GM12878 (cell line): ENCODE results near the gene LKAAEAR1. TPM values are rescaled to one million over a fixed set of nuclear protein-coding genes. Genes with fewer than 3 reads are reported as not detected.

Source experiments
- ATAC-seq: fragments of 200-7000 bp; cut with Tn5 transposase; 3 replicates; pipeline ENCODE4 v1.9.1; 2020; ENCODE audit warnings: mild to moderate bottlenecking, moderate library complexity
- BruUV-seq: library from RNA; stranded (reverse); fragments of 400-500 nt; replicated peaks from 2 replicates; lab custom pipeline; 2021; lab: Mats Ljungman, UMichigan
- CTCF ChIA-PET: fragments of 300-600 bp; sonication (Branson Sonifier 250); formaldehyde crosslinking; extraction: SDS; loops from one replicate; lab custom pipeline; 2021; ENCODE audit warnings: inconsistent platforms; lab: Yijun Ruan, JAX
- POLR2A ChIA-PET: fragments of 350-600 bp; formaldehyde crosslinking; extraction: SDS; loops from one replicate; lab custom pipeline; 2021; ENCODE audit warnings: inconsistent platforms; lab: Charles Lee
- RAD21 ChIA-PET: fragments of 300-600 bp; sonication (Branson Sonifier 250); formaldehyde crosslinking; loops from one replicate; lab custom pipeline; 2023; ENCODE audit warnings: antibody characterized with exemption; ENCODE audit not compliant: unreplicated experiment; lab: Charles Lee
- SMC1A ChIA-PET: fragments of 300-600 bp; sonication (Branson Sonifier 250); formaldehyde crosslinking; loops from one replicate; lab custom pipeline; 2023; ENCODE audit not compliant: unreplicated experiment, uncharacterized antibody; lab: Charles Lee
- DNase-seq: peaks from one replicate; pipeline ENCODE4 v3.0.0-alpha.2; 2011; ENCODE audit warnings: low read depth, low spot score
- FAIRE-seq: peaks from 3 replicates; lab custom pipeline; 2011; peaks lifted over from hg19 to GRCh38; lab: Jason Lieb, UNC
- H2AFZ ChIP-seq: 2 replicates; pipeline ENCODE4 v1.6.0; 2011; ENCODE audit warnings: low read depth, low read length, control low read depth; ENCODE audit not compliant: control insufficient read depth
- H3K27ac ChIP-seq: 2 replicates; pipeline ENCODE4 v1.5.1; 2011; ENCODE audit warnings: control low read depth; ENCODE audit not compliant: control insufficient read depth, insufficient read depth
- H3K27me3 ChIP-seq, 2 experiments: replicated peaks in 1 of 2; 2 replicates each; pipeline versions ENCODE4 v1.6.0 to v1.6.1; 2011; ENCODE audit warnings: low read length in 1 of 2; ENCODE audit not compliant: control insufficient read depth in 2 of 2, insufficient read depth in 2 of 2
- H3K36me3 ChIP-seq, 2 experiments: 2 replicates each; pipeline ENCODE4 v1.5.1; 2011; ENCODE audit warnings: low read length in 1 of 2; ENCODE audit not compliant: control insufficient read depth in 2 of 2, insufficient read depth in 2 of 2
- H3K4me1 ChIP-seq: 2 replicates; pipeline ENCODE4 v1.6.1; 2011; ENCODE audit warnings: mild to moderate bottlenecking, low read length, moderate library complexity, mixed read lengths; ENCODE audit not compliant: control insufficient read depth, insufficient read depth
- H3K4me2 ChIP-seq: 2 replicates; pipeline ENCODE4 v1.6.0; 2011; ENCODE audit warnings: control low read depth; ENCODE audit not compliant: control insufficient read depth, insufficient read depth
- H3K4me3 ChIP-seq: fragments of 200-600 bp; sonication (generic); 2 replicates; pipeline ENCODE4 v1.5.1; 2016
- H3K79me2 ChIP-seq: 2 replicates; pipeline ENCODE4 v1.6.0; 2011; ENCODE audit warnings: low read length; ENCODE audit not compliant: control insufficient read depth, insufficient read depth
- H3K9ac ChIP-seq: 2 replicates; pipeline ENCODE4 v1.8.0; 2011; ENCODE audit warnings: low read length, control low read depth, mixed read lengths; ENCODE audit not compliant: control insufficient read depth, insufficient read depth
- H3K9me3 ChIP-seq: replicated peaks from 3 replicates; pipeline ENCODE4 v1.5.1; 2011; ENCODE audit warnings: mild to moderate bottlenecking, low read length; ENCODE audit not compliant: control insufficient read depth, insufficient read depth
- H4K20me1 ChIP-seq: 2 replicates; pipeline ENCODE4 v1.6.0; 2011; ENCODE audit not compliant: control insufficient read depth, insufficient read depth
- CHD1 ChIP-seq: IDR thresholded peaks from 2 replicates; pipeline ENCODE4 v1.6.1; 2012; ENCODE audit warnings: low read depth, low read length, improper control_type of control experiment
- CREB1 ChIP-seq: IDR thresholded peaks from 2 replicates; pipeline ENCODE4 v1.6.1; 2012; ENCODE audit warnings: low read depth, mild to moderate bottlenecking, inconsistent platforms
- EED ChIP-seq: sonication (generic); IDR thresholded peaks from 2 replicates; pipeline ENCODE4 v1.6.1; 2016; ENCODE audit warnings: antibody characterized with exemption, low read depth
- ELK1 ChIP-seq: IDR thresholded peaks from 2 replicates; pipeline ENCODE4 v1.6.1; 2012; ENCODE audit warnings: low read depth, low read length, improper control_type of control experiment
- HCFC1 ChIP-seq: fragments of 150-350 bp; IDR thresholded peaks from 2 replicates; pipeline ENCODE4 v1.6.1; 2014; ENCODE audit warnings: low read length
- HSF1 ChIP-seq: fragments of 150-350 bp; IDR thresholded peaks from 2 replicates; pipeline ENCODE4 v1.6.1; 2014; ENCODE audit warnings: mild to moderate bottlenecking, low read depth, low read length
- POLR2AphosphoS2 ChIP-seq: IDR thresholded peaks from 2 replicates; pipeline ENCODE4 v1.6.1; 2011; ENCODE audit warnings: low read depth, mild to moderate bottlenecking, low read length, improper control_type of control experiment, moderate library complexity
- WRNIP1 ChIP-seq: IDR thresholded peaks from 2 replicates; pipeline ENCODE4 v1.6.1; 2011; ENCODE audit warnings: low read depth, low read length, improper control_type of control experiment, borderline replicate concordance
- ZBED1 ChIP-seq: IDR thresholded peaks from 2 replicates; pipeline ENCODE4 v1.6.1; 2016; ENCODE audit warnings: borderline replicate concordance
- ZNF274 ChIP-seq: IDR thresholded peaks from one replicate; pipeline ENCODE4 v1.8.0; 2011; ENCODE audit not compliant: insufficient read length, insufficient read depth
- WGBS: methylation state at CpG from one replicate; pipeline ENCODE4 v1.1.6; 2016; ENCODE audit warnings: low lambda C conversion rate; ENCODE audit not compliant: insufficient replicate concordance, insufficient coverage; ENCODE audit errors: missing lambda C conversion rate; 5-methylcytosine and 5-hydroxymethylcytosine counted together
- in situ Hi-C: fragments of 300-500 bp; cut with MboI; formaldehyde crosslinking; loops from 9 replicates; pipeline ENCODE4 v1.14.3; 2018; ENCODE audit warnings: mixed read lengths
- intact Hi-C: fragments of 100-400 bp; cut with micrococcal nuclease; formaldehyde crosslinking; loops from one replicate; pipeline ENCODE4 v1.14.2; 2022; ENCODE audit not compliant: unreplicated experiment
- polyA plus RNA-seq, 11 experiments: library from polyadenylated mRNA; depleted of rRNA in 4 of 11; unstranded in 6 of 11; stranded (reverse) in 5 of 11; fragments of >200 nt; fragmentation: Nextera tagmentation in 4 of 11; fragmentation: Illumina TruSeq in 1 of 11; extraction: Ambion mirVana in 4 of 11; extraction: Trizol in 1 of 11; gene quantifications; 1 replicate in 1 of 11; 2 replicates in 10 of 11; pipeline versions ENCODE4 v1.2.1 to v1.2.3, GENCODE V29; 2011 to 2016; ENCODE audit warnings: inconsistent platforms in 2 of 11, missing spikeins in 2 of 11, low read depth in 1 of 11
- total RNA-seq, 4 experiments: library from RNA; depleted of rRNA in 3 of 4; stranded (reverse); fragments of >200 nt in 3 of 4; fragmentation: Illumina TruSeq in 1 of 4; extraction: Trizol in 1 of 4; gene quantifications; 2 replicates each; pipeline versions ENCODE4 v1.2.1 to v1.2.3, GENCODE V29; 2013 to 2021

The LKAAEAR1 gene
- total and polyA plus RNA-seq, 10 of the 15 experiments (the other 5 are each of a cell fraction or from before 2014, with no cell fraction given) = not detected

GRCh38 chr20:64091340-64091739, 7.1 kb upstream of the LKAAEAR1 start:
- Histone ChIP-seq H3K27me3 (no peaks in the 10 kb centered on the region), H3K4me2 (no peak overlapping the region), H3K27ac (no peak overlapping the region), H3K4me1 (peaks cover 7% of the 10 kb centered on the region), H3K9me3 (peaks cover 7% of the 10 kb centered on the region; the same call in 1 of the 3 replicates), H2AFZ (no peak overlapping the region), H3K9ac (no peak overlapping the region), H3K79me2 (no peaks in the 10 kb centered on the region), H3K36me3 (no peaks in the 10 kb centered on the region), H3K4me3 (no peak overlapping the region), H4K20me1 (no peaks in the 10 kb centered on the region)
- DNase-seq (no peak), FAIRE-seq (no peak), ATAC-seq (no peak; the same call in 2 of the 3 replicates)
- ChIA-PET POLR2A (interaction anchor here (0.5 kb wide), 1 partner anchor 32 kb away, joined by 3 read pairs; no protein-coding TSS in a partner anchor), SMC1A (no interaction called here), CTCF (no interaction called here), RAD21 (no interaction called here)
- in situ Hi-C loops = no loop called here
- 71% methylated on average over 17 of the region's 19 CpGs for WGBS
- no TSS peak for BruUV-seq
- intact Hi-C loops = no loop called here
- TF ChIP-seq HCFC1 (no peak), ZBED1 (no peak), HSF1 (no peak), WRNIP1 (no peak), ZNF274 (no peak), EED (no peak), POLR2AphosphoS2 (no peak), ELK1 (no peak), CHD1 (no peak), CREB1 (no peak)
